Measurements from ENCODE around the gene ATP13A3.

DNA sequence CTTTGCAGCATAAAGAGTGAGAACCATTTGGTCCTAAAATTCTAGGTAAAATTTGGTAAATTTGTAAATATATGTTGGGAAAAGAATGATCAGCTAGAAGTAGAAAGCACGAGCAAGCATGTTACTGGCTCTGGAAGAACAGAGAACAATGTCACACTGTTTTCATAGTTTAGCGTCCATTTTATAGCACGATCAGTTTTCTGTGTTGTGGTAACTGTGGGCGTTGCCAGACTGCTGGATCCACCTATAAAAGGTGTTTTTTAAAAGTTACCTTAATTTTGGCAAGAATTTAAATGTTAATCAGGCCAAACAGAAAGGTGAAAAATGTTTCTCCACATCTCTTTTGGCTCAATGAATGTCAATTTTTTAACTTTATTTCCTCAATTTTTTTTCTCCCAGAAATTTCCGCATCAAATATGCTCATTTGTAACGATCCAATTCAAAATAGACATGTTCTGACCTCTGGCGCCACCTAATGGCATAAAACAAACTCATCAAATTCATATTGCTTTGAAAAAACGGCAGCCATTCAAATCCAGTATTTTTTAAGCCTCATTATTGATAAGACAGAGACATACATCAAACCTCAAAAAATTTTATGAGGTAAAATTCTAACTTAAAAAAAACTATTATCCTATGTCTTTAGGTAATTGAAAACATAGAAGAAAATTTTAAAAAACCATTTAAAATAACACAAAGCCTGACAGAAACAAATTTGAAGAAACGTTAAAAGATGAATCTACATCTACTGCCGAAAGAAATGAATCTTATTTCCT lies 82.2 kb downstream of the ATP13A3 start:
- TF ChIP-seq, protein P1, sequence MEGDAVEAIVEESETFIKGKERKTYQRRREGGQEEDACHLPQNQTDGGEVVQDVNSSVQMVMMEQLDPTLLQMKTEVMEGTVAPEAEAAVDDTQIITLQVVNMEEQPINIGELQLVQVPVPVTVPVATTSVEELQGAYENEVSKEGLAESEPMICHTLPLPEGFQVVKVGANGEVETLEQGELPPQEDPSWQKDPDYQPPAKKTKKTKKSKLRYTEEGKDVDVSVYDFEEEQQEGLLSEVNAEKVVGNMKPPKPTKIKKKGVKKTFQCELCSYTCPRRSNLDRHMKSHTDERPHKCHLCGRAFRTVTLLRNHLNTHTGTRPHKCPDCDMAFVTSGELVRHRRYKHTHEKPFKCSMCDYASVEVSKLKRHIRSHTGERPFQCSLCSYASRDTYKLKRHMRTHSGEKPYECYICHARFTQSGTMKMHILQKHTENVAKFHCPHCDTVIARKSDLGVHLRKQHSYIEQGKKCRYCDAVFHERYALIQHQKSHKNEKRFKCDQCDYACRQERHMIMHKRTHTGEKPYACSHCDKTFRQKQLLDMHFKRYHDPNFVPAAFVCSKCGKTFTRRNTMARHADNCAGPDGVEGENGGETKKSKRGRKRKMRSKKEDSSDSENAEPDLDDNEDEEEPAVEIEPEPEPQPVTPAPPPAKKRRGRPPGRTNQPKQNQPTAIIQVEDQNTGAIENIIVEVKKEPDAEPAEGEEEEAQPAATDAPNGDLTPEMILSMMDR (conservative IDR thresholded peaks at IDR 0.05; ENCODE audit: low read length), result peak; percentile 99
- no peak for TF ChIP-seq EZH2phosphoT487 (IDR thresholded peaks at IDR 0.05; ENCODE audit: borderline replicate concordance, low read depth, low read length)
